ENCODE data around the gene SKAP2. TPM values are rescaled to one million over a fixed set of nuclear protein-coding genes. Genes with fewer than 3 reads are reported as not detected.

SKAP2 gene
- total and polyA plus RNA-seq, 2 of the 4 experiments (the other 2 are of a cell fraction), result 5.7 to 7.4 TPM

DNA sequence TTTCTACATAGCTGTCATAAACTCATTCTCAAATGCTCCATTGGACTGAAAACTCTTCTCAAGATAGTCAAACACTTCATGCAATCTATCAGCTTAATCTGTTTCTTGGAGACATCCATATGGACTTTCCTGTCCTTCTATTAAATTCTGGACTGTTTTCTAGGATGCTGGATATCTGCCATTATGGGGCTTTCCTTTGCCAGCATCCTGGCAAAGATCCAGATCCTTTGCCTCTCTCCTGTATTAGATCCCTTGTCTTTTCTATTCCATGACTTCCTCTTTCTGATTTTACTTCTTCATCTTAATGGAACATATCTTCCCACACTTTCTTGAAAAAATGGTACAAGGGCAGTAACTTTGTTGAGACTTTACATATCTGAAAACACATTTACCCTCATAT lies 35.9 kb upstream of the SKAP2 start:
- ATAC-seq (ENCODE audit: low read depth) (no peak), DNase-seq (no peak)
- H2AFZ ChIP-seq (replicated peaks; ENCODE audit: low read length, poor library complexity), result no peak overlapping the region
- no peaks in the 10 kb centered on the region for H3K4me1 ChIP-seq (ENCODE audit: control insufficient read depth, insufficient read depth, low read length)
- CTCF ChIA-PET, result no interaction called here
- no peak overlapping the region for H3K14ac ChIP-seq (replicated peaks; ENCODE audit: low read depth, low read length)
- no peak overlapping the region for H2BK120ac ChIP-seq (ENCODE audit: low read depth, low read length)
- no peak for TF ChIP-seq POLR2A (IDR thresholded peaks at IDR 0.05; ENCODE audit: low read depth, low read length)
- no peak for TF ChIP-seq MAFK (IDR thresholded peaks at IDR 0.05; ENCODE audit: low read depth, low read length)
- TF ChIP-seq CEBPB (IDR thresholded peaks at IDR 0.05; ENCODE audit: low read depth, low read length), result no peak
- TF ChIP-seq BHLHE40 (IDR thresholded peaks at IDR 0.05; ENCODE audit: low read depth, low read length), result no peak
- TF ChIP-seq RAD21 (IDR thresholded peaks at IDR 0.05; ENCODE audit: low read length), result no peak
- no peak for TF ChIP-seq CHD1 (IDR thresholded peaks at IDR 0.05; ENCODE audit: low read depth, low read length)
- TF ChIP-seq NFE2L2 (IDR thresholded peaks at IDR 0.05; ENCODE audit: low read depth, low read length), result no peak
- TF ChIP-seq MAZ (IDR thresholded peaks at IDR 0.05; ENCODE audit: borderline replicate concordance, low read depth, low read length), result no peak
- no peak for TF ChIP-seq SMC3 (IDR thresholded peaks at IDR 0.05; ENCODE audit: low read depth, low read length)
- no peak for TF ChIP-seq MXI1 (IDR thresholded peaks at IDR 0.05; ENCODE audit: borderline replicate concordance, low read depth, low read length)
- no peak for TF ChIP-seq RCOR1 (IDR thresholded peaks at IDR 0.05; ENCODE audit: insufficient replicate concordance, low read length)
- no peak for TF ChIP-seq FOS (IDR thresholded peaks at IDR 0.05; ENCODE audit: low read depth, low read length)
- H4K8ac ChIP-seq (ENCODE audit: low read depth in 2 of 2, low read length in 2 of 2), result no peak overlapping the region
- no peak overlapping the region for H2AK9ac ChIP-seq (replicated peaks; ENCODE audit: low read depth, low read length, poor library complexity)
- H3K9ac ChIP-seq (ENCODE audit: low read depth, low read length), result no peak overlapping the region
- no peak overlapping the region for H3K56ac ChIP-seq (ENCODE audit: extremely low read depth, insufficient read depth, low read length)
- H3K18ac ChIP-seq (ENCODE audit: low read depth, low read length), result no peak overlapping the region
- H3K23ac ChIP-seq (ENCODE audit: low read depth, low read length), result no peak overlapping the region
- H3K27ac ChIP-seq (ENCODE audit: insufficient read depth, low read length), result no peak overlapping the region
- no peak overlapping the region for H4K91ac ChIP-seq (ENCODE audit: insufficient read depth, low read depth, low read length)
- no peak overlapping the region for H2BK20ac ChIP-seq (ENCODE audit: low read depth, low read length)
- no peaks in the 10 kb centered on the region for H4K20me1 ChIP-seq (ENCODE audit: insufficient read depth, low read length)
- H3K9me1 ChIP-seq (ENCODE audit: insufficient read depth, low read length), result no peaks in the 10 kb centered on the region
- POLR2A ChIA-PET (ENCODE audit: unreplicated experiment), result no interaction called here
- no peak overlapping the region for H3K4me2 ChIP-seq (ENCODE audit: low read depth, low read length)
- dilution Hi-C loops (cut with HindIII; ENCODE audit: low sequenced_read_pairs, unreplicated experiment), result no loop called here
- no peaks in the 10 kb centered on the region for H3K79me1 ChIP-seq (ENCODE audit: low read depth in 1 of 2, low read length in 2 of 2)
- H3K36me3 ChIP-seq (ENCODE audit: control insufficient read depth, insufficient read depth, low read length), result no peaks in the 10 kb centered on the region
- BruUV-seq (replicated peaks), result no TSS peak
- H3K4me3 ChIP-seq (ENCODE audit: insufficient read depth, low read depth, low read length), result no peak overlapping the region
- H3K27me3 ChIP-seq (ENCODE audit: control insufficient read depth, insufficient read depth, low read length), result peaks cover 2% of the 10 kb centered on the region
- no peak overlapping the region for H4K5ac ChIP-seq (ENCODE audit: low read depth, low read length)
- H2BK5ac ChIP-seq (ENCODE audit: low read depth, low read length, poor library complexity, severe bottlenecking), result no peak overlapping the region
- in situ Hi-C loops (cut with MboI; ENCODE audit: low sequenced_read_pairs), result no loop called here
- no peak overlapping the region for H2BK15ac ChIP-seq (ENCODE audit: low read depth, low read length)
- H3K4ac ChIP-seq (ENCODE audit: low read depth, low read length), result no peak overlapping the region
- H3K9me3 ChIP-seq (ENCODE audit: control insufficient read depth, insufficient read depth, low read length), result no peaks in the 10 kb centered on the region
- intact Hi-C loops (cut with micrococcal nuclease), result no loop called here
- H2AK5ac ChIP-seq (ENCODE audit: low read depth, low read length), result no peak overlapping the region
